H1 (cell line): ENCODE data around the gene RELCH. TPM values are rescaled to one million over a fixed set of nuclear protein-coding genes. Genes with fewer than 3 reads are reported as not detected.

Experiments used
- CTCF ChIA-PET: fragments of 300-600 bp; sonication (Branson Sonifier 250); formaldehyde crosslinking; loops from one replicate; lab custom pipeline; 2021; ENCODE audit not compliant: partially characterized antibody; lab: Charles Lee
- POLR2A ChIA-PET: fragments of 300-600 bp; sonication (Branson Sonifier 250); formaldehyde crosslinking; loops from one replicate; lab custom pipeline; 2021; ENCODE audit warnings: inconsistent platforms; ENCODE audit not compliant: partially characterized antibody; lab: Charles Lee
- DNase-seq, 2 experiments: peaks; one replicate each; pipeline versions ENCODE4 v3.0.0 to v3.0.0-alpha.2; 2010 to 2022; ENCODE audit warnings: low spot score in 2 of 2, low read depth in 1 of 2, mixed read lengths in 1 of 2
- FAIRE-seq: peaks from 2 replicates; lab custom pipeline; 2011; peaks lifted over from hg19 to GRCh38; lab: Jason Lieb, UNC
- H2AFZ ChIP-seq: 2 replicates; pipeline ENCODE4 v1.8.1; 2012; ENCODE audit warnings: low read length, inconsistent platforms
- H2AK5ac ChIP-seq: 2 replicates; pipeline ENCODE4 v1.6.1; 2013; ENCODE audit warnings: low read depth, low read length
- H2BK120ac ChIP-seq: replicated peaks from 2 replicates; pipeline ENCODE3; 2013; ENCODE audit warnings: low read depth, low read length, inconsistent platforms
- H2BK12ac ChIP-seq: 2 replicates; pipeline ENCODE4 v1.6.1; 2013; ENCODE audit warnings: low read depth, low read length
- H2BK15ac ChIP-seq: 2 replicates; pipeline ENCODE4 v1.6.1; 2013; ENCODE audit warnings: low read length
- H2BK20ac ChIP-seq: 2 replicates; pipeline ENCODE4 v1.6.1; 2013; ENCODE audit warnings: low read length
- H2BK5ac ChIP-seq: 2 replicates; pipeline ENCODE4 v1.6.1; 2013; ENCODE audit warnings: low read depth, low read length
- H3K14ac ChIP-seq: 2 replicates; pipeline ENCODE4 v1.6.1; 2013; ENCODE audit warnings: inconsistent platforms; ENCODE audit not compliant: insufficient read length
- H3K18ac ChIP-seq: 2 replicates; pipeline ENCODE4 v1.6.1; 2013; ENCODE audit warnings: low read length; ENCODE audit errors: extremely low read depth
- H3K23ac ChIP-seq: 2 replicates; pipeline ENCODE4 v1.6.1; 2013; ENCODE audit warnings: inconsistent platforms; ENCODE audit not compliant: insufficient read length
- H3K23me2 ChIP-seq: 2 replicates; pipeline ENCODE4 v1.6.1; 2013; ENCODE audit warnings: low read depth, low read length
- H3K27ac ChIP-seq: 2 replicates; pipeline ENCODE4 v1.6.1; 2011; ENCODE audit warnings: low read depth, low read length, inconsistent platforms
- H3K27me3 ChIP-seq, 4 experiments: replicated peaks in 1 of 4; 1 replicate in 1 of 4; 2 replicates in 3 of 4; pipeline versions ENCODE4 v1.6.1 to v1.8.1; 2011 to 2013; ENCODE audit warnings: low read length in 3 of 4, mild to moderate bottlenecking in 3 of 4, inconsistent platforms in 2 of 4, mixed read lengths in 2 of 4, moderate library complexity in 1 of 4; ENCODE audit not compliant: control insufficient read depth in 3 of 4, insufficient read depth in 3 of 4; ENCODE audit errors: extremely low read depth in 1 of 4
- H3K36me3 ChIP-seq, 4 experiments: 2 replicates each; pipeline versions ENCODE4 v1.6.1 to v1.8.1; 2011 to 2013; ENCODE audit warnings: mild to moderate bottlenecking in 4 of 4, low read length in 3 of 4, moderate library complexity in 2 of 4, control low read depth in 1 of 4, inconsistent platforms in 1 of 4; ENCODE audit not compliant: insufficient read depth in 4 of 4, control insufficient read depth in 2 of 4
- H3K4ac ChIP-seq: replicated peaks from 2 replicates; pipeline ENCODE3; 2013; ENCODE audit warnings: low read length, low read depth, mixed read lengths, inconsistent platforms; ENCODE audit not compliant: insufficient read length
- H3K4me1 ChIP-seq, 4 experiments: replicated peaks in 1 of 4; 1 replicate in 1 of 4; 2 replicates in 3 of 4; pipeline versions ENCODE4 v1.6.1 to v1.8.1; 2011 to 2013; ENCODE audit warnings: low read length in 3 of 4, inconsistent platforms in 2 of 4, mixed read lengths in 1 of 4; ENCODE audit not compliant: insufficient read depth in 4 of 4, control insufficient read depth in 3 of 4
- H3K4me2 ChIP-seq, 2 experiments: 2 replicates each; pipeline versions ENCODE4 v1.6.1 to v1.8.1; 2011 to 2013; ENCODE audit warnings: low read depth in 2 of 2, low read length in 2 of 2, control low read depth in 1 of 2, inconsistent platforms in 1 of 2, mild to moderate bottlenecking in 1 of 2; ENCODE audit not compliant: insufficient read depth in 1 of 2
- H3K4me3 ChIP-seq, 4 experiments: fragments of 200-600, 300-600 bp in 1 of 4; sonication (generic), shearing (Covaris generic), sonication (Bioruptor Twin) in 1 of 4; 2 replicates each; pipeline versions ENCODE4 v1.5.1 to v1.8.1; 2011 to 2016; ENCODE audit warnings: low read length in 4 of 4, low read depth in 3 of 4, control low read depth in 2 of 4, inconsistent platforms in 2 of 4, mild to moderate bottlenecking in 2 of 4, mixed read lengths in 1 of 4, moderate library complexity in 1 of 4; ENCODE audit not compliant: insufficient read depth in 2 of 4; ENCODE audit errors: extremely low read depth in 1 of 4
- H3K56ac ChIP-seq: replicated peaks from 2 replicates; pipeline ENCODE3; 2013; ENCODE audit warnings: low read depth, mild to moderate bottlenecking, mixed read lengths, low read length, inconsistent platforms; ENCODE audit not compliant: insufficient read length
- H3K79me1 ChIP-seq: 2 replicates; pipeline ENCODE4 v1.6.1; 2013; ENCODE audit warnings: low read depth, low read length, control low read depth
- H3K79me2 ChIP-seq, 2 experiments: 2 replicates each; pipeline versions ENCODE4 v1.6.1 to v1.8.1; 2012 to 2013; ENCODE audit warnings: low read length in 2 of 2, mild to moderate bottlenecking in 2 of 2, inconsistent platforms in 1 of 2; ENCODE audit not compliant: insufficient read depth in 2 of 2, control insufficient read depth in 1 of 2
- H3K9ac ChIP-seq, 4 experiments: replicated peaks in 1 of 4; 1 replicate in 1 of 4; 2 replicates in 3 of 4; pipeline versions ENCODE4 v1.6.1 to v1.8.1; 2011 to 2013; ENCODE audit warnings: low read depth in 3 of 4, low read length in 3 of 4, control low read depth in 2 of 4, mild to moderate bottlenecking in 2 of 4, moderate library complexity in 2 of 4, inconsistent platforms in 1 of 4; ENCODE audit errors: extremely low read depth in 1 of 4
- H3K9me3 ChIP-seq, 2 experiments: 2 replicates each; pipeline versions ENCODE4 v1.6.1 to v1.8.1; 2012 to 2013; ENCODE audit warnings: mild to moderate bottlenecking in 2 of 2, moderate library complexity in 2 of 2, control low read depth in 1 of 2, inconsistent platforms in 1 of 2, low read depth in 1 of 2, low read length in 1 of 2, mixed read lengths in 1 of 2; ENCODE audit not compliant: insufficient read depth in 2 of 2
- H4K20me1 ChIP-seq, 2 experiments: replicated peaks in 1 of 2; 2 replicates each; pipeline versions ENCODE3 to v1.8.1; 2011 to 2013; ENCODE audit warnings: inconsistent platforms in 2 of 2, low read length in 2 of 2, mild to moderate bottlenecking in 1 of 2; ENCODE audit not compliant: insufficient read depth in 2 of 2, control insufficient read depth in 1 of 2
- H4K5ac ChIP-seq: 2 replicates; pipeline ENCODE4 v1.6.1; 2013; ENCODE audit warnings: low read length, low read depth, mixed read lengths, inconsistent platforms; ENCODE audit not compliant: insufficient read length
- H4K8ac ChIP-seq: 2 replicates; pipeline ENCODE4 v1.8.0; 2013; ENCODE audit warnings: mild to moderate bottlenecking, moderate library complexity, low read length, inconsistent platforms; ENCODE audit not compliant: insufficient read depth; ENCODE audit errors: extremely low read depth
- H4K91ac ChIP-seq: replicated peaks from 2 replicates; pipeline ENCODE3; 2013; ENCODE audit warnings: low read length, mixed read lengths, inconsistent platforms; ENCODE audit not compliant: insufficient read length
- CBX5 ChIP-seq: fragments of 300-800, 300-1000 bp; sonication (generic); IDR thresholded peaks from 2 replicates; pipeline ENCODE4 v1.7.1; 2016; ENCODE audit warnings: antibody characterized with exemption, low read length, low read depth
- CBX8 ChIP-seq: fragments of 300-800, 300-1000 bp; sonication (generic); IDR thresholded peaks from 2 replicates; pipeline ENCODE4 v1.7.1; 2016; ENCODE audit warnings: low read depth, low read length, borderline replicate concordance
- CTBP2 ChIP-seq: IDR thresholded peaks from 2 replicates; pipeline ENCODE4 v1.7.0; 2011; ENCODE audit warnings: borderline replicate concordance, mild to moderate bottlenecking, moderate library complexity, mixed read lengths, low read length; ENCODE audit not compliant: insufficient read depth, insufficient read length
- CTCF ChIP-seq, 3 experiments: IDR thresholded peaks; 1 replicate in 2 of 3; 2 replicates in 1 of 3; pipeline versions ENCODE4 v1.5.1 to v1.6.1; 2011; ENCODE audit warnings: low read length in 3 of 3, mild to moderate bottlenecking in 3 of 3, inconsistent platforms in 2 of 3, low read depth in 1 of 3, moderate library complexity in 1 of 3; ENCODE audit not compliant: insufficient read depth in 1 of 3; ENCODE audit errors: control extremely low read depth in 1 of 3
- FOSL1 ChIP-seq: IDR thresholded peaks from 2 replicates; pipeline ENCODE4 v1.6.1; 2011; ENCODE audit warnings: mild to moderate bottlenecking, low read depth, low read length, moderate library complexity; ENCODE audit not compliant: insufficient read depth
- GTF2F1 ChIP-seq: IDR thresholded peaks from 2 replicates; pipeline ENCODE4 v1.6.1; 2012; ENCODE audit warnings: low read depth, low read length, improper control_type of control experiment, borderline replicate concordance
- RAD21 ChIP-seq, 2 experiments: IDR thresholded peaks in 1 of 2; conservative IDR thresholded peaks in 1 of 2; 2 replicates each; pipeline ENCODE4 v1.6.1; 2011; ENCODE audit warnings: low read depth in 2 of 2, low read length in 2 of 2, improper control_type of control experiment in 1 of 2, inconsistent platforms in 1 of 2, mild to moderate bottlenecking in 1 of 2, moderate library complexity in 1 of 2
- RXRA ChIP-seq: IDR thresholded peaks from 2 replicates; pipeline ENCODE4 v1.6.1; 2011; ENCODE audit warnings: low read depth, mild to moderate bottlenecking, low read length, moderate library complexity; ENCODE audit not compliant: insufficient read depth
- SRF ChIP-seq: IDR thresholded peaks from 2 replicates; pipeline ENCODE4 v1.6.1; 2011; ENCODE audit warnings: mild to moderate bottlenecking, low read depth, low read length, moderate library complexity
- WGBS, 2 experiments: shearing (Covaris generic) in 1 of 2; methylation state at CpG; one replicate each; pipeline versions ENCODE4 v1.1.6 to v1.1.7; 2013 to 2015; ENCODE audit warnings: low lambda C conversion rate in 2 of 2, mixed read lengths in 2 of 2, inconsistent platforms in 1 of 2, low coverage in 1 of 2, missing lambda C conversion rate in 1 of 2; ENCODE audit not compliant: insufficient replicate concordance in 2 of 2, insufficient coverage in 1 of 2, insufficient read length in 1 of 2; ENCODE audit errors: extremely low coverage in 1 of 2, missing lambda C conversion rate in 1 of 2; 5-methylcytosine and 5-hydroxymethylcytosine counted together
- polyA plus RNA-seq, 7 experiments: library from polyadenylated mRNA; depleted of rRNA in 3 of 7; stranded (reverse) in 5 of 7; unstranded in 2 of 7; fragments of >200 nt in 5 of 7; fragments of 200-250 nt in 2 of 7; gene quantifications; 1 replicate in 5 of 7; 2 replicates in 1 of 7; 4 replicates in 1 of 7; pipeline versions ENCODE4 v1.2.1 to v1.2.3, GENCODE V29; 2011 to 2013; ENCODE audit warnings: missing spikeins in 2 of 7, mixed read lengths in 2 of 7
- total RNA-seq: library from RNA; stranded (reverse); fragmentation: NEBNext Ultra II Directional; extraction: Animal tissue kit (Norgen Biotek cat#: 25700); gene quantifications from 2 replicates; pipeline ENCODE4 v1.2.1, GENCODE V29; 2021
- TF ChIP-seq, protein P1 (sequence below): IDR thresholded peaks from 2 replicates; pipeline ENCODE4 v1.6.1; 2012; ENCODE audit warnings: inconsistent platforms

The RELCH gene
- total and polyA plus RNA-seq, 2 of the 8 experiments (the other 6 are each of a cell fraction or from before 2014, with no cell fraction given) = 7.3 to 26.9 TPM

DNA sequence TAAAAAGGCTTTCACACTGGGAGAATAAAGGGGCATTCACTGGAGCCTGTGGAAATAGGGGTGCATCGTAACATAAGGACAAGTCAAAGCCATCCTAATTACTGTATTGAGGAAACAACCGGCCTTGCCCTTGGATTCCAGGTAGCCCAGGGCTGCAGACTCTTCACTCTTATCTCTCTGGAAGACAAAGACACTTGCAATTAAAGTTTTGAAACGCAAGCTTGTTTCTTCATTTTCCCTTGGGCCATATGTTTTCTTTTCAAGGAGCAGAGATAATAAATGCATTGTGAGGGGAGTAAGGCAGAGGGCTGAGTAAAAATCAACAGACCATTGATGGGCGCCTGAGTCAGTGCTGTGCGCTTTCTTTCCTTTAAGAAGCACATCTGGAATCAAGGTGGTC, 149.6 kb downstream of the RELCH start:
- Histone ChIP-seq H3K9ac (no peak overlapping the region), H3K23me2 (no peaks in the 10 kb centered on the region), H2BK15ac (no peak overlapping the region), H3K36me3 (no peaks in the 10 kb centered on the region), H2AFZ (no peak overlapping the region), H3K18ac (no peak overlapping the region), H3K27me3 (no peaks in the 10 kb centered on the region), H2AK5ac (no peak overlapping the region), H3K4me2 (no peak overlapping the region), H4K8ac (no peak overlapping the region), H3K4ac (no peak overlapping the region), H3K56ac (no peak overlapping the region), H2BK120ac (no peak overlapping the region), H2BK12ac (no peak overlapping the region), H4K5ac (no peak overlapping the region), H4K20me1 (no peaks in the 10 kb centered on the region), H3K4me1 (peaks cover 3 to 17% (median 13%) of the 10 kb centered on the region in 4 experiments), H2BK5ac (no peak overlapping the region), H4K91ac (no peak overlapping the region), H3K79me2 (peaks cover 0 to 43% of the 10 kb centered on the region in 2 experiments; a peak in 2 of 4 replicates), H3K9me3 (no peaks in the 10 kb centered on the region), H3K14ac (no peak overlapping the region), H2BK20ac (no peak overlapping the region), H3K4me3 (no peak overlapping the region), H3K27ac (no peak overlapping the region), H3K79me1 (peaks cover 3% of the 10 kb centered on the region; the same call in 1 of the 2 replicates), H3K23ac (no peak overlapping the region)
- ChIA-PET POLR2A (no interaction called here), CTCF (interaction anchor here (0.6 kb wide), 1 partner anchor 90 kb away, joined by 4 read pairs; no protein-coding TSS in a partner anchor)
- 87% methylated on average over 5 of the region's 5 CpGs; no CpG with 5 or more reads in 1 of the 2 experiments for WGBS, 2 experiments
- peak in 1 of 2 experiments; percentile 23 for DNase-seq
- FAIRE-seq = no peak
- TF ChIP-seq SRF (no peak), CTCF (IDR thresholded peaks at IDR 0.05; ENCODE audit: control extremely low read depth in 1 of 3, insufficient read depth in 1 of 3, low read depth in 1 of 3, low read length in 3 of 3) (no peak), CTBP2 (no peak), CBX5 (no peak), CBX8 (no peak), GTF2F1 (no peak), RXRA (no peak), FOSL1 (no peak), RAD21 (IDR thresholded peaks at IDR 0.05 in 1 of 2, conservative IDR thresholded peaks at IDR 0.05 in 1 of 2; ENCODE audit: low read depth in 2 of 2, low read length in 2 of 2) (no peak)
- TF ChIP-seq, protein P1, sequence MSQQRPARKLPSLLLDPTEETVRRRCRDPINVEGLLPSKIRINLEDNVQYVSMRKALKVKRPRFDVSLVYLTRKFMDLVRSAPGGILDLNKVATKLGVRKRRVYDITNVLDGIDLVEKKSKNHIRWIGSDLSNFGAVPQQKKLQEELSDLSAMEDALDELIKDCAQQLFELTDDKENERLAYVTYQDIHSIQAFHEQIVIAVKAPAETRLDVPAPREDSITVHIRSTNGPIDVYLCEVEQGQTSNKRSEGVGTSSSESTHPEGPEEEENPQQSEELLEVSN = no peak
